GM18519 (cell line): ENCODE measurements around the gene FIG4.
A peak's percentile ranks its signal among the peaks of the same experiment; 100 is the strongest.
"Not testable (repeated sequence)": the region's sequence is repeated elsewhere in the genome, so short reads cannot be mapped to it uniquely, and the experiment has no call there.

Experiments
- ATAC-seq: cut with Tn5 transposase; IDR thresholded peaks from one replicate; pipeline ENCODE4 v1.9.1; 2021; ENCODE audit warnings: mild to moderate bottlenecking, moderate library complexity; ENCODE audit not compliant: unreplicated experiment, low FRiP score

FIG4 gene

GRCh38 chr6:109747221-109747620 is 56.1 kb downstream of the FIG4 start:
- ATAC-seq: no peak

GRCh38 chr6:109759098-109759955 is 68.2 kb downstream of the FIG4 start:
- no peak for ATAC-seq

- no peak for ATAC-seq
Measured at GRCh38 chr6:109760208-109760607, 69.1 kb downstream of the FIG4 start.

- no peak for ATAC-seq
Measured at GRCh38 chr6:109762166-109762565, 71.1 kb downstream of the FIG4 start.

- ATAC-seq: no peak
Measured at GRCh38 chr6:109762769-109763441, 71.8 kb downstream of the FIG4 start.

- no peak for ATAC-seq
Measured at GRCh38 chr6:109766167-109766566, 75.1 kb downstream of the FIG4 start.

GRCh38 chr6:109767961-109768360 is 76.9 kb downstream of the FIG4 start:
- ATAC-seq: no peak

GRCh38 chr6:109768485-109768884 is 77.4 kb downstream of the FIG4 start:
- no peak for ATAC-seq

- peak; percentile 46 for ATAC-seq
Measured at GRCh38 chr6:109769213-109769612, 78.1 kb downstream of the FIG4 start.

- ATAC-seq: no peak
Measured at GRCh38 chr6:109770047-109770446, 79.0 kb downstream of the FIG4 start.

- no peak for ATAC-seq
Measured at GRCh38 chr6:109770779-109771178, 79.7 kb downstream of the FIG4 start.

- not testable (repeated sequence) for ATAC-seq
Measured at GRCh38 chr6:109771939-109772755, 81.1 kb downstream of the FIG4 start.

- no peak for ATAC-seq
Measured at GRCh38 chr6:109772883-109773431, 81.9 kb downstream of the FIG4 start.

- ATAC-seq: no peak
Measured at GRCh38 chr6:109781001-109781400, 89.9 kb downstream of the FIG4 start.

- ATAC-seq: no peak
Measured at GRCh38 chr6:109782491-109782999, 91.4 kb downstream of the FIG4 start.

- no peak for ATAC-seq
Measured at GRCh38 chr6:109783250-109783986, 92.3 kb downstream of the FIG4 start.

GRCh38 chr6:109787312-109787711 is 96.2 kb downstream of the FIG4 start:
- no peak for ATAC-seq

- ATAC-seq: no peak
Measured at GRCh38 chr6:109788687-109789086, 97.6 kb downstream of the FIG4 start.

- ATAC-seq: no peak
Measured at GRCh38 chr6:109790131-109790530, 99.0 kb downstream of the FIG4 start.

- no peak for ATAC-seq
Measured at GRCh38 chr6:109791301-109791700, 100.2 kb downstream of the FIG4 start.
